ENCODE measurements around the gene BCAN. TPM values are rescaled to one million over a fixed set of nuclear protein-coding genes. Genes with fewer than 3 reads are reported as not detected.

The BCAN gene
- 0.11 to 0.14 TPM in 2 of 5 replicates, not detected in the others for total RNA-seq (2022; extraction: Qiagen RNA extraction)

GRCh38 chr1:156641761-156642264 lies at the start of gene BCAN:
TSS of gene BCAN (plus strand) at chr1:156642117. CDS start at chr1:156646055, 3,938 bp downstream.

GRCh38 chr1:156601122-156601830 lies 40.6 kb upstream of the BCAN start, which contains the start of gene GPATCH4:
TSS of gene GPATCH4 (minus strand) at chr1:156601479.

GRCh38 chr1:156618853-156619581 lies 22.9 kb upstream of the BCAN start, which contains the start of gene HAPLN2:
TSS of gene HAPLN2 (plus strand) at chr1:156619415. CDS start at chr1:156623491, 4,076 bp downstream.

GRCh38 chr1:156676820-156677615 lies 35.1 kb downstream of the BCAN start, which contains the start of gene NES:
TSS of gene NES (minus strand) at chr1:156677407. CDS start at chr1:156677264, 143 bp downstream.

GRCh38 chr1:156705321-156705917 lies 63.5 kb downstream of the BCAN start, which contains the start of gene CRABP2:
TSS of gene CRABP2 (minus strand) at chr1:156705583. CDS start at chr1:156705446, 137 bp downstream.

Other genes with a start within 250 kb of the BCAN start
- gene MEF2D, start 141.3 kb upstream of the BCAN start, total RNA-seq (2022; extraction: Qiagen RNA extraction), result 19.8 to 38.2 TPM (median 33.5 TPM) in 5 replicates
- gene IQGAP3, start 69.6 kb upstream of the BCAN start, total RNA-seq (2022; extraction: Qiagen RNA extraction), result 9.2 to 20.0 TPM (median 17.9 TPM) in 5 replicates
- gene TTC24, start 62.4 kb upstream of the BCAN start, total RNA-seq (2022; extraction: Qiagen RNA extraction), result not detected in 5 replicates
- gene NAXE, start 50.3 kb upstream of the BCAN start, total RNA-seq (2022; extraction: Qiagen RNA extraction), result 148 to 167 TPM (median 154 TPM) in 5 replicates
- gene GPATCH4, start 40.6 kb upstream of the BCAN start, total RNA-seq (2022; extraction: Qiagen RNA extraction), result 63.7 to 88.0 TPM (median 65.8 TPM) in 5 replicates
- 0.09 to 0.46 TPM (median 0.19 TPM) in 5 replicates for gene HAPLN2, start 22.7 kb upstream of the BCAN start, total RNA-seq (2022; extraction: Qiagen RNA extraction)
- gene NES, start 35.3 kb downstream of the BCAN start, total RNA-seq (2022; extraction: Qiagen RNA extraction), result 1.3 TPM in 5 replicates
- gene CRABP2, start 63.5 kb downstream of the BCAN start, total RNA-seq (2022; extraction: Qiagen RNA extraction), result 7.2 to 11.0 TPM (median 8.9 TPM) in 5 replicates
- 20.9 to 24.1 TPM (median 23.2 TPM) in 5 replicates for gene METTL25B, start 86.4 kb downstream of the BCAN start, total RNA-seq (2022; extraction: Qiagen RNA extraction)
- gene ISG20L2, start 86.6 kb downstream of the BCAN start, total RNA-seq (2022; extraction: Qiagen RNA extraction), result 40.1 to 53.8 TPM (median 46.0 TPM) in 5 replicates
- 189 to 212 TPM (median 200 TPM) in 5 replicates for gene MRPL24, start 99.0 kb downstream of the BCAN start, total RNA-seq (2022; extraction: Qiagen RNA extraction)
- gene HDGF, start 109.6 kb downstream of the BCAN start, total RNA-seq (2022; extraction: Qiagen RNA extraction), result 423 to 447 TPM (median 444 TPM) in 5 replicates
- 63.4 to 85.5 TPM (median 76.8 TPM) in 5 replicates for gene PRCC, start 125.4 kb downstream of the BCAN start, total RNA-seq (2022; extraction: Qiagen RNA extraction)
- 2.5 to 4.6 TPM (median 3.3 TPM) in 5 replicates for gene SH2D2A, start 174.7 kb downstream of the BCAN start, total RNA-seq (2022; extraction: Qiagen RNA extraction)
- gene INSRR, start 217.0 kb downstream of the BCAN start, total RNA-seq (2022; extraction: Qiagen RNA extraction), result not detected in 5 replicates
- 0.06 to 0.16 TPM (median 0.08 TPM) in 4 of 5 replicates, not detected in the other for gene NTRK1, start 218.7 kb downstream of the BCAN start, total RNA-seq (2022; extraction: Qiagen RNA extraction)

Measured in A549 treated with dexamethasone at 1 μM for 4 hours (cell line).